Activated CD4-positive, alpha-beta T cell treated with anti-CD3 and anti-CD28 coated beads, Interleukin-2, amount 50 U/mL, for 48 hours (primary cell): Measurements from ENCODE around the gene AXL.
"Not testable (repeated sequence)": the region's sequence is repeated elsewhere in the genome, so short reads cannot be mapped to it uniquely, and the experiment has no call there.

ENCODE experiments used
- DNase-seq, 2 experiments: peaks; one replicate each; pipeline ENCODE4 v3.0.0-alpha.2; 2020

AXL gene

DNA sequence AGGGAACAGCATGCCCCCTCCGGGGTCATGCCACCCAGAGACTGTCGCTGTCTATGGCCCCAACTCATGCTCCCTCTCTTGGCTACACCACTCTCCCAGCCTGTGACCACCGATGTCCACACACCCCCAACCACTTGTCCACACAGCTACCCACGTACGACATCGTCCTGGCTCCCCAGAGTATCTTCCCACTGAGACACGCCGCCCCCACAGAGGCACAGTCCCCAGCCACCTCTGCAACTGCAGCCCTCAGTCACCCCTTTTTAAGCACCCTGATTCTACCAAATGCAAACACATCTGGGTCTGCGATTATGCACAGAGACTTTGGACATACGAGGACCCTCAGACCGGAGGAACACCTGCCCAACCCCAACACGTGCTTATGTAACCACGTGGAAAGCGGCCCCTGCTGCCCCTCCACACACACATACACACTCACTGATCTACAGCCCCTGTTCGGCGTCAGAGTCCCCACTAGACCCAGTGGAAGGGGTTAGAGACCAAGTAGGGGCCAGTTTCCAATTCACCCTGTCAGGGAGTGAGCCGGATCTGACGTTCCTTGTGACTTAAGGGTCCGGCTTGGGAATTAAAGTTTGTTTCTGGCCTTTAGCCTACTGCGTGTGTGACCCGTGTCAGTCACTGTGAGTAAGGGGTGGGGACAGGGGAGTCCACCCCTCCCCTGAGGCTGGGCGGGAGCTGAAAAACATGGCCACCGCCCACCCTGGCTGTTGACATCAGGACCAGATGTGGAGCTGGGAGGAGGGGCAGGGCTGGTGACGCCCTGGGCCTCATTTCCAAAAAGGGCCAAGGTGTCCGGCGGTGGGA is 11.9 kb upstream of the AXL start:
- no peak for DNase-seq

DNA sequence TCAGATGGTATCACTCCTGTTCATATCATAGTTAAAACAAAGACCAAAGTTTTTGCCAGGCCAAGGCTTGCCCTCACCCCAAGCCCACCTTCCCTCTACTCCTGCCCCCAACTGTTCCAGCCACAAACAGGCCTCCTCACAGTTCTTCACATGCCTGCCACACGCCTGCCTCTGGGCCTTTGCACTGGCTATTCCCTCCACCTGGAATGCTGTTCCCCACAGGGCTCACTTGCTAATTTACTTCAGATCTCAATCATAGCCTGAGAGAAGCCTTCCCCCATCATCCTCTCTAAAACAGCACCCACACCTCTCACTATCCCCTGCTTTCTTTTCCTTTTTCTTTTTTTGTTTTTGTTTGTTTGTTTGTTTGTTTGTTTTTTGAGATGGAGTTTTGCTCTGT is 4.9 kb upstream of the AXL start:
- DNase-seq: no peak

DNA sequence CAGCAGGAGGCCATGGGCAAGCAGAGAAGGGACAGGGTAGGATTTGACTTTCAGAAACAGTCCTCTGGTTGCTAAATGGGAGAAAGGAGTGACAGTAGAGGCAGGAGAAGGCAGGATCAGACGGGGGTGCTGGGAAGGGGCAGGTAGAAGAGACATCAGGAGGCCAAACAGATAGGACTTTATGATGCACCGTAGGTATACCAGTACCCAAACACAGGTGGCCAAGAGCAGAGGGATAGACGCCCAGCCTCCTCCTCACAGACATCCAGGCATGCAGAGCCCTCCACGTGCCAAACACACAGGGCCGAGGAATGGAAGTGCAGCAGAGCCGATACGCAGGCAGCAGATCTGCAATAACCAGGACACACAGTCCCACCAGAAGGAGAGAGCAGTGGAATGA is 1.3 kb upstream of the AXL start:
- no peak for DNase-seq

DNA sequence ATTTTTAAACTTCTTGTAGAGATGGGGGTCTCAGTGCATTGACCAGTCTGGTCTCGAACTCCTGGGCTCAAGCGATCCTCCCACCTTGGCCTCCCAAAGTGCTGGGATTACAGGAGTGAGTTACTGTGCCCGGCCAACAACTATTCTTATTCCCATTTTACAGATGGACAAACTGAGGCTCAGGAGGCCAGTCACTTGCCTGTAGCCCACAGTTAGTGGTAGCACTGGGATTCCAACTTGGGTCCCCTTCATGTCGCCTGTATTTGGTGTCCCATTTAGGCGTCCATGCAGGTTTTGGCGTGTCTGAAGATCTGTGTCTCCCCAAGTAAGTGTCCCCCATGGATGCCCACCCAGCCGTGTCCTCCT is 791 bp upstream of the AXL start:
- DNase-seq: no peak

DNA sequence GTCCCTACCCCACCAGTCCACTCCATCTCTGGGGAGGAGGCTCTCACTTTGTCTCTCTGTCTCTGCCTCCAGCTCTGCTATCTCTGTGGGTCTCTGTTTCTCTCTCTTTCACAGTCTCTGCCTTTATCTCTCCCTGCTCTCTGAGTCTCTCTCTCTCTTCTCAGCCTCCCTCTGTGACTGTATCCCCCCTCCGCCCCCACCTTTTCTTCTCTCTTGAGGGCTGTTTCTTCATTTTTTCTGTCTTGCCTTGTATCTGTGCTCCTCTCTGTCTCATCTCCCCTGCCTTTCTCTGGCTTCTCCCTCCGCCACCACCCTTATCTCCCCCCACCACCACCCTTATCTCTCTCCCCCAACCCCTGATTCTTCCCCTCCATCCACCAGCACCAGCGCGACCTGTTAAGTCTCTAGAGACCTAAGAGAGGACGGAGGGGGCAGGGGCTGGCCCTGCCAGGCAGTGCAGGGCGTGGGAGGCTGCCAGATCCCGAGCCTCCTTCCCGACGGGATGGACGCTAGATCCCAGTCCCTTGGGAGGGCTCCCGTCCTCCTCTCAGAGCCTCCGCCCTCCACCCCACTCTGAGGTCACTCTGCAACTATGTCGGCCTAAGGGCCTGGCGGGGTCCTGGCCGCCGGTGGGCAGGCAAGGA is 1.0 kb downstream of the AXL start:
- DNase-seq: no peak

DNA sequence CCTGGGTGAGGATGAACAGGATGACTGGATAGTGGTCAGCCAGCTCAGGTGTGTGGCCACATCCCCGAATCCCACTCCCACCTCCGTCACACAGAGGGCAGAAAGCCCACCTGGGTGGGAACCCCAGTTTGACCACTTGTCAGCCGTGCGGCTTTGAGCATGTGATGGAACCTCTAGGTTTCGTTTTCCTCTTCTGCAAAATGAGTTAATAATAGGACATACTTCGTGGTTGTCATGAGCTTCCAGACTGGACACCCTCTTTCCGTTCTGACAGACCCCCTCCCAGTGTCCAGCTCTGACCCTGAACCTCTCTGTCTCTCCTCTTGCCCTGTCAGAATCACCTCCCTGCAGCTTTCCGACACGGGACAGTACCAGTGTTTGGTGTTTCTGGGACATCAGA is 1.8 kb downstream of the AXL start:
- no peak for DNase-seq

DNA sequence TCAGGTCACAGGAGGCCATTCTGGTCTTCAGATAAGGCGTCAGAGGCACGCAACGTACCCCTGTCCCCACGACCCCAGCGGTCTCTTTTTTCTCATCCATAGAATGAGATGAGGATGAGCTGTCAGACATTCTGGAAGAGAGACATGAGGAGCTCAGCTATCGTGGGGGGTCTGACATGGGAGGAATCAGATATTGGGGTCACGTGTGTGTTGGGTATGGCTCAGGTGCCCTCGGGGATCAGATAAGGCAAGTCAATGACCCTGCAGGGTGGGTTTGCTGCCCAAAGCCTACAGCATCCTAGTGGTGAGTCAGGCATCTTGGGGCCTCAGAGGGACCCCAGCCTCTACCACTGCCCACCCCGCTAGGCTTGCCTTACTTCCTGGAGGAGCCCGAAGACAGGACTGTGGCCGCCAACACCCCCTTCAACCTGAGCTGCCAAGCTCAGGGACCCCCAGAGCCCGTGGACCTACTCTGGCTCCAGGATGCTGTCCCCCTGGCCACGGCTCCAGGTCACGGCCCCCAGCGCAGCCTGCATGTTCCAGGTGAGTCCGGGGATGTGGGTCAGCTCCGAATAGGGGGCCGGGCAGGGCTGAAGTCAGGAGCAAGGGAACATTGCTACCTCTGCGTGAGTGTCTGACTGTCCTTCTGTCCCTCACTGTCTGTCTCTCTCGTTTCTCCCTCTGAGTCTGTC is 2.6 kb downstream of the AXL start:
- DNase-seq: no peak

DNA sequence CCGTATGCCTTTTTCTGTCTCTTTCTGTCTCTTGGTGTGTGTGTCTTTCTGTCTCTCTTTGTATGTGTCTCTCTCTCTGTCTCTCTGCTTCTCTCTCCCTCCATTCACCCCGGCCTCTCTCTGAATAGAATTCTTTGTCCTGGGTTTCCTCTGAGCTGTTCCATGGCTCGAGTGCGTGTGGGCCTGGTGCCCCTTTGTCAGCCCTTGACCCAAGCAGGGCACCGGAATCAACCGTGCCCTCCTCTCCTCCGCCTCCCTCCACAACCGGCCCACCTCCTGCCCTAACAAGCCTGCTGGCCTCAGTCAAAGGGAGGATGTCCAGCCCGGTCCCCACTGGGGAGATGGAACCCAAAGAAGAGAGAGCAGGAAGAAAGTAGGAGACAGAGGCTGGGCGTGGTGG is 3.2 kb downstream of the AXL start:
- no peak for DNase-seq

DNA sequence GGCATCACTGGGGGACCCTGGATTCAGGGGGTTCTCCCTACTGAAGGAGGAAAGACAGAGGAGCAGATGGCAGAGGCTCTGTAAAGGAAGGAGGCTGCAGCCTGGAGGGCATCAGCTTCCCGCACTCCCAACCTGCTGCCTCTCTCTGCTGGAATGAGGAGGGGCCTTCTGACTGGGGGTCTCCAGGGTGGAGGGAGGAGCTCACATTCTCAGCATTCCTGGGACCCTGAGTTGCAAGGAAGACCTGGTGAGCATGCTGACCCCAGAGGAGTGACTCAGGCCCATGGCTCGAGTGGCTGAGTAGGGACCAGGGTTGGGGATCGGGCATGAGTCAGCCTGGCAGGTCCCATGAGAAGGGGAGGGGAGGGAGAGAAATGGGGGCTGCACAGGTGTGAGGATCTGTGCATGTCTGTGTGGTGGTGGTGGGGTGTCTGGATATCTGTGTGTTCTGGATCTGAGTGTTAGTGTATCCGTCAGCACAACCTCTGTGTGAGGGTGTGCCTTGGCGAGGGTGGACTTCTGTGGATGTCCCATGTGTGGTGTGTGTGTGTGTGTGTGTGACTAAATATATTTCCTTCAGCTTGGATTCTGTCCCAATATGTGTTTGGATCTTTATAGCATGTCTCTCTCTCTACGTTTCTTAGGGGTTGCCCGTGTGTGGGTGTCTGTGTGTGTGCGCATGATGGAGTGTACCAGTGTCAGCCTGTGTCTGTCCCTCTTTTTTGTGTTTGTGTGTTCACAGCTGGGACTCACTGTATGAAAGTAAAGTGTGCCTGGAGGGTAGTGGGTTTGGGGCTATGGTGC is 4.6 kb downstream of the AXL start:
- DNase-seq: no peak

DNA sequence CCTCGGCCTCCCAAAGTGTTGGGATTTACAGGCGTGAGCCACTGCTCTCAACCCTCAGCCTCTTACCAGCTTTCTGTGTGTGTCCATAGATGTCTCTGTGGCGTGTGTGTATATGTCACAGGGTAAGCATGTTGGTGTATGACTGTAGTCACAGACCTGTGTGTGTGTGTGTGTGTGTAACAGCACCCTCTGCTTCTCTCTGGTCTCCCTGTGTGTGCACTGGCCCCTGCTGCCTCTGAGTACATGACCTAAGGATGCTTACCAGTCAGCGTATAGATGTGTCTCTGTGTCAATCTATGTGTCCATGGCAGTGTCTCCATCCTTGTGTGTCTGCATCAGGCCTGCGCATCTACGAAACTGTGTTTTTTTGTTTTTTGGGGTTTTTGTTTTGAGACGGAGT is 5.6 kb downstream of the AXL start:
- no peak for DNase-seq

DNA sequence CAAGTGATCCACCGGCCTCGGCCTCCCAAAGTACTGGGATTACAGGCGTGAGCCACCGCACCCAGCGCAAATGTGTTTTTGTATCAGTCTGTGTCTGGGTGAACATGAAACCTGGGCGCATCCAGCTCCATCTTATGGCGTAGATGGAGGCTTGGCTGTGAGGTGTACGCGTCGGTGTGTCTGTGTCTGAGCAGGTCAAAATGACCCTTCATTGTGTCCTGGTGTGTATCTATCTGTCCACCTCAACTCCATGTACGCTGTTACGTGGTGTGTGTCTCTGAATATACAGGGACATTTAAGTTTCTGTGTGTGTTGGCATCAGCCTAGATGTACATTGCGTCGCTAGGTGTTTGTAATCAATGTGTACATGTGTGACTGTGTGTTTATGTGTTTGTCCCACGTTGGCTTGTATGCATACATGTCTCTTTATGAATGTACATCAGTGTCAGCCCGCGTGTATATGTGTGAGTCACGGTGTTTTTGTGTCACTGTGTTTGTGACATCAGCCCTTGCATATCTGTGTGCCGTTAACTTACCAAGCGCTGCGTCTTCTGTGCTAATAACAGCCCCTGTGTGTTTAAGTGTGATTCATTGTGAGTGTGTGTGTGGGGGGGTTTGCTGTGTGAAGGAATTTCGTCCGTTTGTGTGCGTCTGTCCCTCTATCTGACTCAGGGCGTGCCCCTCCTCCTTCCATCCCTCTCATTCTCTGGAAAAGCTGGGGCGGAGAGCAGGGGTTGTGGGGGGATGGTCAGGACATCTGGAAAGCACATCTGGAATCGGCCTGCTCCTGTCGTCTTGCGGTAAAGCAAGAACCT is 6.4 kb downstream of the AXL start:
- DNase-seq: peak; percentile 45 to 62

DNA sequence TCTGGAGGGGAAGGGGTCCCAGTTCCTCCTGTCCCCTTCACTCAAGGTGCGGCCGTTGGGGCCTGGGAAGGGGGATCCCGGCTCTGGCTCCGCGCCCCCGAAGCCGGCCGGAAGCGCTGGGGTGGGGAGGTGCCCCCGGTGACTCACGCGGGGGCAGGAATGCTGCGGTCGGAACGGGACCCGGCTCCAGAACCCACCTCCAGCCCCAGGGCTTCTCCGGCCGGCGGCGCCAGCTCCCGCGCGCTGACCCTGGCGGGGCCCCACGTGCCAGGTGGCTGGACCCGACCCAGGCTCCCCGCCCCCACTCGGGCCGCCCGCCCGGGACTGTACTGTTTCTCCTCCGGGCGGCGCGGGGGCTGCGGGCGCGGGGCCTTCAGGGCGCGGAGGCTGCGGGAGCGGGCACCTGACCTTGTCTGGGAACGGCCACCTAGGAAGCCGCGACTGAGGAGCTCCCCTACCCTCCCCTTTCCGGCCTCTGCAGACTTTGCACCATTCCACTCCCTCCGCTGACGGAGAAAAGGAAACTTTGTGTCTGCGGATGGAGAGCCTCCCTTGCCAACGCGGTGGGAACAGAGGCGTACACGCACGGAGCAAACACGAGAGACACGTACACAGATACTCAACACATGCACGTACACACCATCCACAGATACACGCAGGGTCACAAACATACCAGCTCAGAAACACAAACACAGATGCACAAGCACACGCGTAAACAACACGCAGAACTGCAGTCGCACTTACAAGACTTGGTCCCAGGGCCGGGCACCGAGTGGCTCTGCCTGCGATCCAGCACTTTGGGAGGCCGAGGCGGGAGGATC is 7.2 kb downstream of the AXL start:
- peak; percentile 50 to 61 for DNase-seq

DNA sequence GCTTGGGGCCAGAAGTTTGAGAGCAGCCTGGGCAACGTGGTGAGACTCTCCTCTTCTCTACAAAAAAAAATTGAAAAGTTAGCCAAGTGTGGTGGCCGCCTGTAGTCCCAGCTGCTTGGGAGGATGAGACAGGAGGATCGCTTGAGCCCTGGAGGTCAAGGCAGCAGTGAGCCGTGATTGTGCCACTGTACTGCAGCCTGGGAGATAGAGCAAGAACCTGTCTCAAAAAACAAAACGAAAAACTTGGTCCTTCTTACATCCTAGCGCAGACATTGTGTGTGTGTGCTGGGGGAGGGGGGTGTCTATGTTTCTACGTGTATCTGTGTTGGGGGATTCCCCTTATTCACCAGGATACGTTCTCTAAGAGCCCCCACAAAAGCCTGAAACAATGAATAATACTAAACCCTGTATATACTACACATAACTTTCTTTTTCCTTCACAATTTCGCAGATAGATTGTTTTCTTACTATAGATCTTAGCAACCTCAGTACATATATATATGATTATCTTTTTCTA is 7.9 kb downstream of the AXL start:
- DNase-seq: peak; percentile 13 to 25

DNA sequence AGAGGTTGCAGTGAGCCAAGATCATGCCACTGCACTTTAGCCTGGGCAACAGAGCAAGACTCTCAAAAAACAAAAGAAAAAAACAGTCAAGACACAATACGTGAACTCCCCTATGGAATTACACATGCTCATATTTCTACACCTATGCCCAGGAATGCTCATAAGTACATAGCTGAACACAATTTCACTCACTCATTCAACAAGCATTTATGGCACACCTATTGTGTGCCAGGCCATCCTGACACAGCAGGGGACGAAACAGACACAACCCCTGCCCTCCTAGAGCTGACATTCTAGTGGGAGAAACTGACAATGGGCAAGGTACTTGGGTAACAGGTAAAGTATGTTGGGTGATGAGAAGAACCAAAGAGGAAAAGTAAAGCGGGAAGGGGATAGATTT is 9.5 kb downstream of the AXL start:
- no peak for DNase-seq

DNA sequence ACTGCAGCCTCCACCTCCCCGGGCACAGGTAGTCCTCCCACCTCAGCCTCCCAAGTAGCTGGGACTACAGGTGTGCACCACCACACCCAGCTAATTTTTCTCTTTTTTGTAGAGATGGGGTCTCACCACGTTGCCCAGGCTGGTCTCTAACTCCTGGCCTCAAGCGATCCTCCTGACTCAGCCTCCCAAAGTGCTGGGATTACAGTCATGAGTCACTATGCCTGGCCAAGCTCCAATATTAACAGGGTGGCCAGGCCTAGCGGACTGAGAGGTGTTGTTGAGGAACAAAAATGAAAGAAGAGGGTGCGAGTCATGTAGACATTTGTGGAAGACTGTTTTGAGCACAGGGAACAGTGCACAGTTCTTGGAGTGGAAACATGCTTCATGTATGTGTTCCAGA is 10.3 kb downstream of the AXL start:
- not testable (repeated sequence) for DNase-seq

DNA sequence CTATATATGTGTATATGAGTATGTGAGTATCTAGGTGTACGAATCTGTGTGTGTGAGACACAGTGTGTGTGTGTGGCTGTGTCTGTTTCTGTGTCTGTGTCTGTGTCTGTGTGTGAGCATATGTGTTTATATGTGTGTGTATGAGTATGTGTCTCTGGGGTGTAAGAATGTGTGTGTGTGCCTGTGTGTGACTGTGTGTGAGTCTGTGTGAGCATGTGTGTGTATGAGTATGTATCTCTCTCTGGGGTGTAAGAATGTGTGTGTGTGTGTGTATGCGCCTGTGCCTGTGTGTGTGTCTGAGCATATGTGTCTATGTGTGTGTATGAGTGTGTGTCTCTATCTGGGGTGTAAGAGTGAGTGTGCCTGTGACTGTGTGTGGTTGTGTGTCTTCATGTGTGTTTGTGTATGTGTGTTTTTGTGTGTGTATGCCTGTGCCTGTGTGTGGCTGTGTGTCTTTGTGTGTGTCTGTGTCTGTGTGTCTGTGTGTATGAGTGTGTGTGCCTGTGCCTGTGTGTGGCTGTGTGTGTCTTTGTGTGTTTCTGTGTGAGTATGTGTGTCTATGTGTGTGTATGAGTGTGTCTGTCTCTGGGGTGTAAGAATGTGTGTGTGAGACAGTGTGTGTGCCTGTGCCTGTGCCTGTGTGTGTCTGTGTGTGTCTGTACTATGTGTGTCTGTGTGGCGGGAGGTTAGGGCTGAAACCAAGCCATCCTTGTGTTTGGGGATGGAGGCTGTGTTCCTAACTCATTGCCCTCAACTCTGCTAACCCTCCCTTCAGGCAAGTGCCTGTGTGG is 11.2 kb downstream of the AXL start:
- DNase-seq: no peak

DNA sequence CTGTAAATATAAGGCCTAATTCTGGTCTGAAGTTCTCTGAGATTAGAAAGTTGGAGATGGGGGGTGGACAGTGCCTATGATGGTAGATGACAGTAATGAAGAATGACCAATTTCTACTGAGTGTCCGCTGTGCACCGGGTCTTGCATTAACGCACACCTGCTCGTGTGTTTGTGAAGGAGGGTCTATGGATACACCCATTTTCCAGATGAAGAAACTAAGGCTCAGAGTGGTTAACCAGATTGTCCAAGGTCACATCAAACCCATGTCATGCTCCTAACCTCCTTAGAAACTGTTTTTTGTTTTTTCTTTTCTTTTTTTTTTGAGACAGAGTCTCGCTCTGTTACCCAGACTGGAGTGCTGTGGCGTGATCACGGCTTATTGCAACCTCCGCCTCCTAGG is 13.7 kb downstream of the AXL start:
- DNase-seq: no peak

DNA sequence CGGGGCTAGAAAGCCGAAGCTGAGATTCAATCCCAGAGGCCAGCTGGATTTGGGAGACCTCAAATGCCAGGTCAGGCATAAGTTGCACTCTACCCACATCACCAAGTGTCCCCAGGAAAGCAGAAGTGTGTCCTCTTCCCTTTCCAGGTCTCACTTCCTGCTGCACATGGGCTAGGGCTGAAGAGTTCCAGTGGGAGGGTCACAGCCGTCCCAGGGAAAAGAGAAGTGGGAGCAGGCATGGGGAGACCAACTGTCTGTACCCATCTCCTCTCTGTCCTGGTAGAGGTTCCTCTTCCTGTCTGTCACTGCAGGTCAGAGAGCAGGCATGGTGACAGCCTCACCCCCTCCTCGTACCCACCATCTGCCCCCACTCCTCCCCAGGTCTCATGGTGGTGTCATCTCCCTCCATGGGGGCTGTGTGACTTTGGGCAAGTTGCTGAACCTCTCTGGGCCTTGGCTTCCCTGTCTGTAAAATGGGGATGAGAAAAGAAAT is 14.8 kb downstream of the AXL start:
- DNase-seq: no peak

DNA sequence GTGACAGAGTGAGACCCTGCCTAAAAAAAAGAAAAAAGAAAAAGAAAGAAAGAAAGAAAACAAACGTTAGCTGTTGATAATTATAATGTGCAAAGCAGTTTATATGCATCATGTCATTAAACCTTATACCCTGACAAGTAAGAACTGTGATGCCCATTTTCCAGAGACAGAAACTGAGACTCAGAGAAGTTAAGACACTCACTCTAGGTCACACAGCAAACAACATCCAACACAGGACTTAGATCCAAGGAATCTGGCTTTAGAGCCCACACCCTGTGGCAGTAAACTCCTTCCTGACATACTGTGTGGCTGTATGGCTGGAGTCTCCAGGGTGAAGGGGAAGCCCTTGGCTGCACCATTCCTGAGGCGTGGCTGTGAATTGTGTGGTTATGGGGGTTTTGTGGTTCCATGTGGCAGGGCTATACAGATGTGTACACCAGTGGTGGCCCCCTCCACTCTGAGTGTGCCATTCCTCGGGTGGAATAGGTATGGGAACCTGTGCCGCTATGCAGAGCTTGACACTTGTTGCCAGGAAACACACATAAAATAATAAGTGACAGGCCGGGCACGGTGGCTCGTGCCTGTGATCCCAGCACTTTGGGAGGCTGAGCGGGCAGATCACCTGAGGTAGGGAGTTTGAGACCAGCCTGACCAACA is 15.6 kb downstream of the AXL start:
- DNase-seq: no peak

DNA sequence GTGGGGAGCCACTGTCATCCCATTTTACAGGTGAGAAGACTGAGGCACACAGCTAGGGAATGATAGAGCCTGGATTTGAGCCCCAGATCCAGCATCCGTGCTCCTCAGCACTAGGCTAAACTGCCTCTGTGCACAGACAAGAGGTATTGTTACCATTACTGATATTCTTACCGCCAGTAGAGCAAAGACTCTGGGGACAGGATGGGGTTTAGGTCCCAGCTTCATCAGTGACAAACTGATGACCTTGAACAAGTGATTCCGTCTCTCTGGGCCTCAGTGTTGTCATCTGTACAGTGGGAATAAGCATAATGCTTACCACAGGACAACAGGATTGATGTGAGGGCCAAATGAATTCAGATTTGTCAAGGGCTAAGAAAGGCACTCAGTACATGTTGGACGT is 16.5 kb downstream of the AXL start:
- no peak for DNase-seq
